Measurements from ENCODE around the gene TPT1.
"Not testable (repeated sequence)": the region's sequence is repeated elsewhere in the genome, so short reads cannot be mapped to it uniquely, and the experiment has no call there.

Gene TPT1

DNA sequence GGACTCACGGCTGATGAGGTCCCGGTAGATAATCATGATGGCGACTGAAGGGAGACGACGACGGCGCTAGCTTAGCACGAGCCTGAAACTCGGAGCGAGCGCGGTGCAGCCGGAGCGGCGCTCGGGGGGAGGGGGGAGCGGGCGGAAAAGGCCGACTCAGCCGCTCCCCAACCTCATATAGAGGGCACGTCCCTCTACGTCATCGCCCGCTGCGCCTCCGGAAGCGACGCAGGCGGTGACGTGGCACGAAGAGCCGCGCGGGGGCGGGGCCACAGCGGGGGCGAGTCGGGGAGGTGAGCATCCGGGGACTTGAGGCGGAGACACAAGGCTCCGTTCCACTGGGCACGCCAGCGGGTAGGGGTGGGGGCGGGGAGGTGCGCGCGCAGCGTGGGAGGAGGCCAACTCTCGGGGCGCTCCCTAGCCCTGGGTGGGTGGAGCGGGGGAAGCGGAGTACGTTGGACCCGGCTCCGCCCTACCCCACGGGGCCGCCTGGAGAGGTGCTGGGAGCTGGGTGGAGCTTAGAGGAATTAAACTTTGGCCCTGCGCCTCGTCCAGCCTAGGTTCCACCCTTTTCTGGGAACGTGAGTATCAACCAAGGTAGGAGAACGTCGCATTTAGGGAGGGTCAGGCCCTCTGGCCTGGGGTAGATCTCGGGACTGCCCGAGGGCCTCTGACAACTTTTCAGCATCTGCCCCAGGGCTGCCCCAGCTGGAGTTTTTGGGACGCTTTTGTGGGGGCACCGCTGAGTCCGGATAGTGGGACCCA is at the start of gene TPT1:
TSS of gene TPT1 (minus strand) at position 150 of the 765 bp plus-strand sequence. CDS start at position 36, 114 bp downstream.
- peak; percentile 85 for DNase-seq

DNA sequence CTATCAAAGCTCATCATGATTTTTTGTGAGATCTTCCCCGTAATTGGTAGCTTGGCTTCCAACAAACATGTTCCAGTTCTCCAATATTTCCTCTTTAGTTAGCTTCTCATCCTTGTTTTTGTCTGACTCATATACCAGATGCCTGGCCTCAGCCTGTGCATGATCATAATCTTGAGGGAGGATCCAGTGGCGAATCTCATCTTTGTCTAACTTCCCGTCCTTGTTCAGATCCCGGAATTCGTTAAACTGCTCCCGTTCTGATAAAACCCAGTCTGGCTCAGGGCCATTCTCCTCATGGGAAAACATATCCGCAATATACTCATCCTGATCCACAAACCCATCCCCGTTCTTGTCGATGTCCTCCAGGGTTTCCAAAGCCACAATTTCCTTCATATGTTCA is 49.4 kb upstream of the TPT1 start:
- DNase-seq: not testable (repeated sequence)

DNA sequence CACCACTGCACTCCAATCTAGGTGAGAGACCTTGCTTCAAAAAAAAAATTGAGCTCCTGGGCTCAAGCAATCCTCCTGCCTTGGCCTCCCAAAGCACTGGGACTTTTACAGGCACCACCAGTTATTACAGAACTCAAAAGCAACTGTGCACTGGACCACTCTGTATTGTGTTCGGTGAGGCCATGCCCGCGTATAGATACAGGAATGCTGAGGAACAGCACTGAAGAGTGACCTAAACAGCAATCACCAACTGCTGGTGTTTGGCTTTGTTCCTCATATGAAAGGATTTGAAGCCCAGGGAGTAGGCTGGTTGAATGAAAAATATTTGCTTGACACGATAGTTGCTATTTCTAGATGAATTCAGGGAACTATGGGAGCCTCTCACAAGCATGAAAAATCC is 47.7 kb upstream of the TPT1 start:
- DNase-seq: no peak

GRCh38 chr13:45386892-45387575 is 46.1 kb upstream of the TPT1 start:
- not testable (repeated sequence) for DNase-seq

DNA sequence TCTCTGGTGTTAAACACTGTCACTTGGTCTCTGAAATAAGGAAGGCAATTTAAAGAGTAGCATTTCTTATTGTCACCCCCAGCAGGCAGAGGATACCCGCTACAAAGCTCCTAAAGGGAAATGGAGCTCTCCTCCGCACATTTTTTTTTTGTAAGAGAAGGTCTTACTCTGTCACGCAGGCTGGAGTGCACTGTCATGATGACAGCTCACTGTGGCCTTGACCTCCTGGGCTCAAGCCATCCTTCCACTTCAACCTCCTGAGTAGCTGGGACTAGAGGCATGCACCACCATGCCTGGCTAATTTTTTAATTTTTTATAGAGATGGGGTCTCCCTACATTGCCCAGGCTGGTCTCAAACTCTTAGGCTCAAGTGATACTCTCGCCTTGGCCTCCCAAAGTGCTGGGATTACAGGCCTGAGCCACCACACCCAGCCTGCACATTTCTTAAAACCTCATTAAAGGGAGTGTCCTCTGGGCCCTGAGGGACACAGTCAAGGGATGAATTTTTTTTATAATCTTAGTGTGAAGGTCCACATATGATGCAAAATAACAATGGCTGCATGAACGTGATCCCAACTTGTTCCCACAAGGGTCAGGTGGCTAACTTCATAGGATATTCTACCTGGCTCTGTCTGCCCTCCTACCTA is 45.0 kb upstream of the TPT1 start:
- DNase-seq: no peak

GRCh38 chr13:45385320-45385719 is 44.3 kb upstream of the TPT1 start:
- no peak for DNase-seq

DNA sequence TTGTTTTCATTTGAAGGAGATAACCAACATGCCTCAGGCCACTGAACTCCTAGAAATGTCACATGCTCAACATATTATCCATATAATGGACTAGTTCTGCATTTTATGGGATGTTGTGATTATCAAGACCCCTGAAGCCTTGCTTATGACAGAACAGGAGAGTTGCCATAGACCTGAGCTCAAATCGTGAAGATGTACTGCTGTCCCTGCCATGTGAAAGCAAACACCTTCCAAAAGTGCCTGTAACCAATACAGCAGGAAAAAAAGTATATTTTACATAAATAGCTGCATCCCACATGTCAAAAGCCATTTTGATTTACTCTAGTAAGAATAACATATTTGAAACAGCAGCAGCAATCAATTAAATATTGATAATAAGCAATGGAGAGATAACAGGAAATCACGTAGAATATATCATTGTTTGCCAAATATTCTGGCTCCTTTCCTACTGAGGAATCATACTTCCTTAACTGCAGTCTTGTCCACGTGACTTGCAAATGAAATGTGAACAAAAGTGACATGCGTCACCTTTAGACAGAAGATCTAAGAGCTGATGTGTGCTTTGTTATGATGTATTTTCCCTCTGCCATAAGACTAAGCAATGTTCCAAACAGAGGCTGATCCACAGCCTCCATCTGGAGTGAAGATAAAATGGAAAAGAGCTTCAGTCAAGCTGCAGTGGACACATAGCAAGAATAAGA is 43.6 kb upstream of the TPT1 start:
- no peak for DNase-seq

DNA sequence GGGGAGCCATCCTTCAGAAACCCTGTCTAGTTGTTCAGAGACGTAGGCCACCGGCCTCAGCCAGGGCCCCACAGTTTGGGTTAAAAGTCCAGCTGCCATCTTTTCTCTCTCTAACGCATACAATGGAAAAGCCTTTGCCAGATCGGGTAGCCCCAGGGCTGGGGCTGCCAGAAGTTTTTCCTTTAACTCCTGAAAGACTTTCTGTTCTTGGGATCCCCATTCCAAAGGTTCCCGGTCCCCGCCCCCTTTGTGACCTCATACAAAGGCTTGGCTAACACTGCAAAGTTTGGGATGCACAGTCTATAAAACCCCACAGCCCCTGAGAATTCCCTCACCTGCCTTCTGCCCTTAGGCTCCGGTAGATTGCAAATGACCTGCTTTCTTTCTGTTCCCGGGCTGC is 41.8 kb upstream of the TPT1 start:
- not testable (repeated sequence) for DNase-seq

DNA sequence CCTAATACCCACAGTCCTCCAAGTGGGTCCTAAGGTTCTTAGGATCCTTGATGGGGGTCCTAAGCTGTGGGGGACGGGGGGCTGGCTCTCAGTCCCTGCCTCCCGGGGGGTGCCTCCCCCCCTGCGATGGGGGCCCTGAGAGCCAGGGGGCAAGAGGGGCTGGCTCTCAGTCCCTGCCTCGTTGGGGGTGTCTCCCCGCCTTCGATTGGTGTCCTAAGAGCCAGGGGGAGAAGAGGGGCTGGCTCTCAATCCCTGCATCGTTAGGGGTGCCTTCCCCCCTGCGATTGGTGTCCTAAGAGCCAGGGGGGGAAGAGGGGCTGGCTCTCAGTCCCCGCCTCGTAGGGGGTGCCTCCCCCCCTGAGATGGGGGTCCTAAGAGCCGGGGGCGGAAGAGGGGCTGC is 40.2 kb upstream of the TPT1 start:
- no peak for DNase-seq

GRCh38 chr13:45380708-45381107 is 39.7 kb upstream of the TPT1 start:
- DNase-seq: not testable (repeated sequence)

- not testable (repeated sequence) for DNase-seq
These were observed 38.5 kb upstream of the TPT1 start for GRCh38 chr13:45379516-45379915.

DNA sequence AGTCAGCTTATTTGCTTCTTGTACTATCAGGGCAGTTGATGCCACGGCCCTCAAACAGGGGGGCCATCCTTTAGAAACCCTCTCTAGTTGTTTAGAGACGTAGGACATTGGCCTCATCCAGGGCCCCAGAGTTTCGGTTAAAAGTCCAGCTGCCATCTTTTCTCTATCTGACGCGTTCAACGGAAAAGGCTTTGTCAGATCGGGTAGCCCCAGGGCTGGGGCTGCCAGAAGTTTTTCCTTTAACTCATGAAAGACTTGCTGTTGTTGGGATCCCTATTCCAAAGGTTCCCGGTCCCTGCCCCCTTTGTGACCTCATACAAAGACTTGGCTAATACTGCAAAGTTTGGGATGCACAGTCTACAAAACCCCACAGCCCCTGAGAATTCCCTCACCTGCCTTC is 37.8 kb upstream of the TPT1 start:
- DNase-seq: not testable (repeated sequence)

- not testable (repeated sequence) for DNase-seq
These were observed 36.3 kb upstream of the TPT1 start for GRCh38 chr13:45377314-45377713.

DNA sequence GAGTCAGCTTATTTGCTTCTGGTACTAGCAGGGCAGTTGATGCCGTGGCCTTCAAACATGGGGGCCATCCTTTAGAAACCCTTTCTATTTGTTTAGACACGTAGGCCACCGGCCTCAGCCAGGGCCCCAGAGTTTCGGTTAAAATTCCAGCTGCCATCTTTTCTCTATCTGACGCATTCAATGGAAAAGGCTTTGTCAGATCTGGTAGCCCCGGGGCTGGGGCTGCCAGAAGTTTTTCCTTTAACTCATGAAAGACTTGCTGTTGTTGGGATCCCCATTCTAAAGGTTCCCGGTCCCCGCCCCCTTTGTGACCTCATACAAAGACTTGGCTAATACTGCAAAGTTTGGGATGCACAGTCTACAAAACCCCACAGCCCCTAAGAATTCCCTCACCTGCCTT is 35.7 kb upstream of the TPT1 start:
- not testable (repeated sequence) for DNase-seq

- no peak for DNase-seq
These were observed 33.9 kb upstream of the TPT1 start for GRCh38 chr13:45374917-45375316.

- DNase-seq: no peak
These were observed 32.2 kb upstream of the TPT1 start for GRCh38 chr13:45373162-45373547.

DNA sequence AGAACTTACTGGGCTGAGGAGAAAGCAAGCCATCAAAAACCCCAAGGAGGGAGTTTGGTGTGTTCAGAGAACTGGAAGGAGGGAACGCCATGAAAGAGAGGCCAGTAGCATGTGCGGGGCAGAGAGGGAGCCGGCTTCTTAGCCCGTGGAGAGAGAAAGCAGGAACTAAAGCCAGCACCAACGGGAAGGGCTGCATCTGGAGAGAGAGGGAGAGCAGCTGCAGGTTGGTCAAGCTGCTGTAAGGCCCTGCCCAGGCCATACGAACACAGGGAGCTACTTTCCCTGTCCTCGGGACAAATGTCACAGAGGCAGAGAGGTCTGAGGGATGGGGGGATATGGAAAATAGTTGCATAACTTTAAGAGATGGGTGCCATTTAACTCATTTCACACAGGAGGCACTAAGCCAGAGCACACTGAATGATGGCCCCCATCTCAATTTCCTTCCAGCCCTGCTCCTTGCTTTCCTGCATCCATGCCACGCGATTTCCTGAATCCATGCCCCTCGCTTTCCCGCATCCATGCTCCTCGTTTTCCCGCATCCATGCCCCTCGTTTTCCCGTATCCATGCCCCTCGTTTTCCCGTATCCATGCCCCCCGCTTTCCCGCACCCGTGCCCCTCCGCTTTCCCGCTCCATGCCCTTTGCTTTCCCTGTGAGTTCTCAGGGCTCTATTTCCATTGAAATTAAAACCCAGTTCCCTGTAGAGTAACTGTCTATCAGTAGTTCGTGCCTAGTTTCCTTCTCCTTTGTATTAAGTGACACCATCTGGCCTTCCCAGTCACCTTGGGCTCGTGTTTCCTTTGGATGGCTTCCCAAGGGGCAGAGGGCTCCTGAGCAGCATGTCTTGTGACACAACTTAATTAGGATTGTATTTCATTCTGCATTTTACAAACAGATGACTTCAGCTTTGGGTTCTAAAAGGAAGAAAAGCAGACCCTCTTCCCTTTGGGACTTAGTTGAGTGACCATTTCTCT is 31.5 kb upstream of the TPT1 start:
- no peak for DNase-seq

DNA sequence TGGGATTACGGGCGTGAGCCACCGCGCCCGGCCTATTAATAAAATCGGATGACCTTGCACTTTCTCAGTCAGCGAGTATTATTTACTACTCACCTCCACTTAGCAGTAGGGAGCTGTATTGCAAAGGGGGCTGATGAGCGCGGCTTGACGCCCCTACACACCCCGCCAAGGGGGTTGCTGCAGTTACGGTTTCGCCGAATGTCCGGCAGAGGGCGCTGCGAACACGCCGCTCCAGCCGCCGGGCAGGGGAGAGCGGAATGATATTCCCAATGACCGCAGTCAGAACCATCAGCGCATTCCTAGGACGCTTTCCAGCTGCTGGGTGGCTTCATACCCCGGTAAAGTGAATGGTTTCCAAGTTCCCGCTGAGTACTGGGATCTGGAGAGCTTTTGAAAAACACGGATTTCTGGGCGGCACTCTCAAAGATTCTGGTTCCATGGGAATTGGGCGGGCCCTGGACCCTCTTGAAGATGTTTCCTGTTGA is 30.0 kb upstream of the TPT1 start:
- no peak for DNase-seq

DNA sequence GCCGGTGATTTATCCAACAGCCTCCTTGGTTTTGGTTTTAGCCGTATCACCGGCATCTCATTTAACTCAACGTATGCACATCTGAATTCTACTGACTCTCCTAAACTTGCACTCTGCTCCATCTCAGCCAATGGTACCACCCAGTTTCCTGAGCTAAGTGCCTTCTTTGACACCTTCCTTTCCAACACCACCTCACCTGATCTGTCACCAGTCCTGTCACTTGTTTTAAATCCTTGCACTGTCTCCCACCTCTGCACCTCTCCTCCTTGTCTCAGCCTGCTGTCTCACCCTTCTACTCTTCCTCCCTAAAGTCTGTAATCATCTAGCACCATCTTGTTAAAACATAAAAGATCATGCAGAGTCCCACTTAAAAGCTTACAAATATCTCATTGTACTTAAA is 28.1 kb upstream of the TPT1 start:
- DNase-seq: no peak

- no peak for DNase-seq
These were observed 27.6 kb upstream of the TPT1 start for GRCh38 chr13:45368571-45368970.

- no peak for DNase-seq
These were observed 27.0 kb upstream of the TPT1 start for GRCh38 chr13:45368005-45368404.

- no peak for DNase-seq
These were observed 26.4 kb upstream of the TPT1 start for GRCh38 chr13:45367358-45367757.
